Spleen (tissue), 11 donors: ENCODE measurements around the gene KRTAP4-2. TPM values are rescaled to one million over a fixed set of nuclear protein-coding genes. Genes with fewer than 3 reads are reported as not detected.
"Not testable (repeated sequence)": the region's sequence is repeated elsewhere in the genome, so short reads cannot be mapped to it uniquely, and the experiment has no call there.

Source experiments
- DNase-seq: peaks from one replicate; pipeline ENCODE4 v3.0.0-alpha.2; 2020
- H3K27ac ChIP-seq, 8 donors: fragments of 200-600 bp; sonication (generic) in 7 of 8; 1 replicate in 4 of 8; 2 replicates in 4 of 8; pipeline versions ENCODE4 v1.5.0 to v1.8.0; 2016 to 2021; ENCODE audit warnings: inconsistent platforms in 4 of 8, mild to moderate bottlenecking in 4 of 8, moderate library complexity in 1 of 8
- H3K27me3 ChIP-seq, 7 donors: fragments of 200-600 bp; sonication (generic) in 6 of 7; replicated peaks in 1 of 7; 1 replicate in 4 of 7; 2 replicates in 3 of 7; pipeline versions ENCODE4 v1.5.0 to v1.8.0; 2016 to 2021; ENCODE audit warnings: inconsistent platforms in 3 of 7, mild to moderate bottlenecking in 1 of 7
- H3K36me3 ChIP-seq, 6 donors: fragments of 200-600 bp; sonication (generic) in 5 of 6; 1 replicate in 4 of 6; 2 replicates in 2 of 6; pipeline versions ENCODE4 v1.5.0 to v1.8.0; 2016 to 2021; ENCODE audit warnings: inconsistent platforms in 2 of 6
- H3K4me1 ChIP-seq, 6 donors: fragments of 200-600 bp; sonication (generic) in 5 of 6; 1 replicate in 3 of 6; 2 replicates in 3 of 6; pipeline versions ENCODE4 v1.5.0 to v1.8.0; 2016 to 2021; ENCODE audit warnings: inconsistent platforms in 3 of 6
- H3K4me3 ChIP-seq, 8 donors: fragments of 200-600 bp; sonication (generic) in 7 of 8; 1 replicate in 4 of 8; 2 replicates in 4 of 8; pipeline versions ENCODE4 v1.5.0 to v1.8.0; 2016 to 2021; ENCODE audit warnings: inconsistent platforms in 4 of 8, mild to moderate bottlenecking in 4 of 8, moderate library complexity in 2 of 8
- H3K9me3 ChIP-seq, 8 donors: fragments of 200-600 bp; sonication (generic) in 7 of 8; 1 replicate in 4 of 8; 2 replicates in 4 of 8; pipeline versions ENCODE4 v1.5.0 to v1.8.0; 2016 to 2021; ENCODE audit warnings: inconsistent platforms in 4 of 8
- CTCF ChIP-seq, 11 experiments: fragments of 200-600 bp in 7 of 11; fragments of 450-650 bp in 4 of 11; sonication (generic) in 4 of 11; IDR thresholded peaks in 8 of 11; conservative IDR thresholded peaks in 3 of 11; 1 replicate in 7 of 11; 2 replicates in 4 of 11; pipeline versions ENCODE4 v1.4.0 to v1.8.0; 2016 to 2021; ENCODE audit warnings: antibody characterized with exemption in 11 of 11, inconsistent platforms in 4 of 11, mild to moderate bottlenecking in 1 of 11
- POLR2A ChIP-seq, 3 donors: fragments of 450-650 bp; IDR thresholded peaks; one replicate each; pipeline ENCODE4 v1.5.1; 2017; ENCODE audit warnings: antibody characterized with exemption in 3 of 3, mild to moderate bottlenecking in 1 of 3
- POLR2AphosphoS5 ChIP-seq, 3 donors: sonication (generic); formaldehyde crosslinking; IDR thresholded peaks; one replicate each; pipeline ENCODE4 v1.5.1; 2017; ENCODE audit warnings: antibody characterized with exemption in 3 of 3
- WGBS, 5 donors: extraction: QIAGEN DNeasy Blood & Tissue Kit in 3 of 5; methylation state at CpG; one replicate each; pipeline versions ENCODE4 v1.1.5 to v1.1.7; 2013 to 2018; 5-methylcytosine and 5-hydroxymethylcytosine counted together
- intact Hi-C: fragments of 100-400 bp; cut with DNase I; formaldehyde crosslinking; loops from one replicate; pipeline ENCODE4 v1.15.0; 2023; ENCODE audit warnings: low total_unique reads
- polyA plus RNA-seq, 3 donors: library from polyadenylated mRNA; stranded (reverse); fragments of 200-250 nt; gene quantifications; one replicate each; pipeline ENCODE4 v1.2.1, GENCODE V29; 2013
- total RNA-seq, 7 donors: library from RNA; depleted of rRNA in 3 of 7; stranded (reverse); fragments of >200 nt in 3 of 7; fragmentation: NEBNext Ultra II Directional in 4 of 7; extraction: Animal tissue kit (Norgen Biotek cat#: 25700) in 4 of 7; gene quantifications; one replicate each; pipeline versions ENCODE4 v1.1.0 to v1.2.1, GENCODE V29; 2016 to 2021
- donor health status: healthy with polysubstance abuse.
- donor health status: DM: no; HTN: no; CAD: no; lungs with moderate emphysema.
- donor health status: DM: no; HTN: no; CAD: no.
- donor health status: Bipolar disorder and iron deficiency.
- donor health status: healthy.
- donor health status: DM: no; HTN: no; CAD: no.
- donor health status: DM: yes; HTN: yes; CAD: no.

The KRTAP4-2 gene
- total and polyA plus RNA-seq, 10 donors, result not detected

- TF ChIP-seq POLR2AphosphoS5 (IDR thresholded peaks at IDR 0.05) (no peak), CTCF (IDR thresholded peaks at IDR 0.05 in 8 of 11, conservative IDR thresholded peaks at IDR 0.05 in 3 of 11) (no peak), POLR2A (IDR thresholded peaks at IDR 0.05) (no peak)
- Histone ChIP-seq H3K27ac (no peak overlapping the region), H3K36me3 (no peaks in the 10 kb centered on the region), H3K9me3 (no peaks in the 10 kb centered on the region), H3K4me1 (no peaks in the 10 kb centered on the region), H3K27me3 (peaks cover 0 to 4% (median 0%) of the 10 kb centered on the region in 7 donors), H3K4me3 (no peak overlapping the region)
- intact Hi-C loops, result no loop called here
- 83 to 92% (median 83%) methylated on average over 4 of the region's 4 CpGs for WGBS, 5 donors
- DNase-seq, result no peak
These were observed 28.0 kb downstream of the KRTAP4-2 start for GRCh38 chr17:41150026-41150425.

- H3K4me1 ChIP-seq, result no peaks in the 10 kb centered on the region
- TF ChIP-seq POLR2AphosphoS5 (IDR thresholded peaks at IDR 0.05), result no peak
- TF ChIP-seq POLR2A (IDR thresholded peaks at IDR 0.05), result no peak
- no peak for TF ChIP-seq CTCF (IDR thresholded peaks at IDR 0.05 in 8 of 11, conservative IDR thresholded peaks at IDR 0.05 in 3 of 11)
- 30 to 64% (median 61%) methylated on average over 2 of the region's 2 CpGs for WGBS, 5 donors
- intact Hi-C loops, result no loop called here
- no peak within 1 kb of the TSS for H3K27ac ChIP-seq
- H3K36me3 ChIP-seq, result no peaks in the 10 kb centered on the region
- no peak for DNase-seq
- H3K27me3 ChIP-seq, result peaks cover 0 to 4% (median 0%) of the 10 kb centered on the region in 7 donors
- H3K9me3 ChIP-seq, result peaks cover 0 to 2% (median 0%) of the 10 kb centered on the region in 8 donors
- no peak within 1 kb of the TSS for H3K4me3 ChIP-seq
These were observed 28.4 kb downstream of the KRTAP4-2 start, which contains the start of gene KRTAP4-5 for GRCh38 chr17:41149652-41149985. Gene KRTAP4-5, minus strand, starts transcription at chr17:41149825. Its CDS starts 58 bp downstream, at chr17:41149767.

- H3K4me3 ChIP-seq, intact Hi-C loops, H3K4me1 ChIP-seq, H3K27me3 ChIP-seq, H3K27ac ChIP-seq, DNase-seq, H3K36me3 ChIP-seq, H3K9me3 ChIP-seq: not testable (repeated sequence)
- WGBS, 5 donors, result 74 to 90% (median 82%) methylated on average over 10 of the region's 10 CpGs
These were observed 28.9 kb downstream of the KRTAP4-2 start for GRCh38 chr17:41148971-41149651.

- intact Hi-C loops, result no loop called here
- no peak overlapping the region for H3K27ac ChIP-seq
- 71 to 97% (median 94%) methylated on average over 2 of the region's 2 CpGs for WGBS, 5 donors
- no peak for DNase-seq
- peaks cover 0 to 21% (median 17%) of the 10 kb centered on the region in 8 donors for H3K9me3 ChIP-seq
- no peak overlapping the region for H3K4me3 ChIP-seq
- H3K4me1 ChIP-seq, result no peaks in the 10 kb centered on the region
- H3K36me3 ChIP-seq, result no peaks in the 10 kb centered on the region
- TF ChIP-seq CTCF (IDR thresholded peaks at IDR 0.05 in 8 of 11, conservative IDR thresholded peaks at IDR 0.05 in 3 of 11) (no peak), POLR2AphosphoS5 (IDR thresholded peaks at IDR 0.05) (no peak), POLR2A (IDR thresholded peaks at IDR 0.05) (no peak)
- H3K27me3 ChIP-seq, result peaks cover 0 to 4% (median 0%) of the 10 kb centered on the region in 7 donors
These were observed 30.4 kb downstream of the KRTAP4-2 start for GRCh38 chr17:41147531-41148204.
